ENCODE results near the gene TTC28.

TTC28 gene

DNA sequence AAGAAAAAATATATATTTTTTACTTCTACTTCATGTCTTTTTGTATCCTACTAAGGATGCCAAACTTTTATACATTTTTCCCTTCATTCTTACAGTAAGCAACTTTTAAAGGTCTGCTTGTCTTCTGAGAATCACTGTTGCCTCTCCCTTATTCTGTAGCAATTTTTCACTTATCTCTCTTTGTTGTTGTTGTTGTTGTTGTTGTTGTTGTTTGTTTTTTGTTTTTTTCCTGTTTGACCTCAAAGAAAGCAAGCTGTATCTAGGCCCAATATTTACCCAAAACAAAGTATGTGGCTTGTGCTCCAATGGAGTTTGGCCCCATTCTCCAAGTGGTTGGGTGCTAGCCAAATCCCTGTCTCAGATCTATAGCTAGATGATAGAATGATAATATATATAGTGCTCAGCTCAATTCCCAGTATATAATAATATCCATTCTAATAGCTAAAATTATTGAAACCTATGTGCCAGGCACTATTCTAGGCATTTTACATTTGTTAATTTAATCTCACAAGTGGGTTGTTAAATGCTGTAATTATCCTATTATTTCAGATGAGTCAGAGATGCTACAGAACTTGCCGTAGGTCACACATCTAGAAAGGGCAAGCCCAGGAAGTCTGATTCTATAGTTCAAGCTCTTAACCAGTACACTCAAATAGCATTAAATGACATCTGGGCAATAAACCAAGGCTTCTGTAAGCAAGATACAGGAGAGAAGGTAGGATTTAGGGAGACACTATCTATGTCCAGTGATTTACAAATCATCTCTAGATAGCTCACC, 555.5 kb downstream of the TTC28 start:
- H3K4me3 ChIP-seq (ENCODE audit: low read depth, low read length): no peak overlapping the region
- no peak for DNase-seq (ENCODE audit: low read depth)
- TF ChIP-seq, protein P1, sequence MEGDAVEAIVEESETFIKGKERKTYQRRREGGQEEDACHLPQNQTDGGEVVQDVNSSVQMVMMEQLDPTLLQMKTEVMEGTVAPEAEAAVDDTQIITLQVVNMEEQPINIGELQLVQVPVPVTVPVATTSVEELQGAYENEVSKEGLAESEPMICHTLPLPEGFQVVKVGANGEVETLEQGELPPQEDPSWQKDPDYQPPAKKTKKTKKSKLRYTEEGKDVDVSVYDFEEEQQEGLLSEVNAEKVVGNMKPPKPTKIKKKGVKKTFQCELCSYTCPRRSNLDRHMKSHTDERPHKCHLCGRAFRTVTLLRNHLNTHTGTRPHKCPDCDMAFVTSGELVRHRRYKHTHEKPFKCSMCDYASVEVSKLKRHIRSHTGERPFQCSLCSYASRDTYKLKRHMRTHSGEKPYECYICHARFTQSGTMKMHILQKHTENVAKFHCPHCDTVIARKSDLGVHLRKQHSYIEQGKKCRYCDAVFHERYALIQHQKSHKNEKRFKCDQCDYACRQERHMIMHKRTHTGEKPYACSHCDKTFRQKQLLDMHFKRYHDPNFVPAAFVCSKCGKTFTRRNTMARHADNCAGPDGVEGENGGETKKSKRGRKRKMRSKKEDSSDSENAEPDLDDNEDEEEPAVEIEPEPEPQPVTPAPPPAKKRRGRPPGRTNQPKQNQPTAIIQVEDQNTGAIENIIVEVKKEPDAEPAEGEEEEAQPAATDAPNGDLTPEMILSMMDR (IDR thresholded peaks at IDR 0.05; ENCODE audit: low read depth, low read length, missing control alignments): no peak

GRCh38 chr22:28120691-28121592, 558.7 kb downstream of the TTC28 start:
- TF ChIP-seq, protein P1 (IDR thresholded peaks at IDR 0.05; ENCODE audit: low read depth, low read length, missing control alignments): no peak
- DNase-seq (ENCODE audit: low read depth): no peak
- H3K4me3 ChIP-seq (ENCODE audit: low read depth, low read length): no peak overlapping the region

GRCh38 chr22:28118957-28119631, 560.5 kb downstream of the TTC28 start:
- TF ChIP-seq, protein P1 (IDR thresholded peaks at IDR 0.05; ENCODE audit: low read depth, low read length, missing control alignments): no peak
- DNase-seq (ENCODE audit: low read depth): no peak
- H3K4me3 ChIP-seq (ENCODE audit: low read depth, low read length): no peak overlapping the region

- no peak for DNase-seq (ENCODE audit: low read depth)
- TF ChIP-seq, protein P1 (IDR thresholded peaks at IDR 0.05; ENCODE audit: low read depth, low read length, missing control alignments): no peak
- H3K4me3 ChIP-seq (ENCODE audit: low read depth, low read length): no peak overlapping the region
Observed at GRCh38 chr22:28116219-28116673, 563.4 kb downstream of the TTC28 start.

DNA sequence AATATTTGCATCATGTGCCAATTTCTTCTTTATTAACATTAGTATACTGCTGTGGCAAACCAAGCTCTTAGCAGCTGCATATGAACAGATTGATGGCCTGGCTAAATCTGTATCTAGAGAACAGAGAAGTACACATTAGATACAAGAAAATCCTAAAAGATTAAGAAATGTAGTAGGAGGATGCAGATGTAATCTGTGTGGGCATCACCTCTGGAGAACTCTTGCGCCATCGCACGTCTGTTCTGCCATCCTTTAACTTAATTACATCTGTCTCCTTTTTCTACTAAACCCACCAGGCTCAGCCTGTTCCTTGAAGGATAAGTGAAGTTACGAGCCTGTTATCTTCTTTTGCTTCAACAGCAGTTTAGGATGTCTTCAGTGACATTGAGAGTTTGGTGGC, 564.2 kb downstream of the TTC28 start:
- TF ChIP-seq, protein P1 (IDR thresholded peaks at IDR 0.05; ENCODE audit: low read depth, low read length, missing control alignments): no peak
- DNase-seq (ENCODE audit: low read depth): no peak
- no peak overlapping the region for H3K4me3 ChIP-seq (ENCODE audit: low read depth, low read length)

GRCh38 chr22:28112548-28113043, 567.0 kb downstream of the TTC28 start:
- TF ChIP-seq, protein P1 (IDR thresholded peaks at IDR 0.05; ENCODE audit: low read depth, low read length, missing control alignments): peak; percentile 51
- no peak overlapping the region for H3K4me3 ChIP-seq (ENCODE audit: low read depth, low read length)
- no peak for DNase-seq (ENCODE audit: low read depth)
